GM18511 (cell line): Measurements from ENCODE around the gene SCNN1A.

Experiments used
- ATAC-seq: cut with Tn5 transposase; IDR thresholded peaks from one replicate; pipeline ENCODE4 v1.9.1; 2021; ENCODE audit warnings: mild to moderate bottlenecking, moderate library complexity; ENCODE audit not compliant: unreplicated experiment

The SCNN1A gene

GRCh38 chr12:6321905-6322304, 53.5 kb downstream of the SCNN1A start:
- ATAC-seq = no peak

GRCh38 chr12:6319446-6319845, 55.9 kb downstream of the SCNN1A start:
- ATAC-seq = no peak

- ATAC-seq = no peak
Observed at GRCh38 chr12:6318440-6318879, 56.9 kb downstream of the SCNN1A start.

DNA sequence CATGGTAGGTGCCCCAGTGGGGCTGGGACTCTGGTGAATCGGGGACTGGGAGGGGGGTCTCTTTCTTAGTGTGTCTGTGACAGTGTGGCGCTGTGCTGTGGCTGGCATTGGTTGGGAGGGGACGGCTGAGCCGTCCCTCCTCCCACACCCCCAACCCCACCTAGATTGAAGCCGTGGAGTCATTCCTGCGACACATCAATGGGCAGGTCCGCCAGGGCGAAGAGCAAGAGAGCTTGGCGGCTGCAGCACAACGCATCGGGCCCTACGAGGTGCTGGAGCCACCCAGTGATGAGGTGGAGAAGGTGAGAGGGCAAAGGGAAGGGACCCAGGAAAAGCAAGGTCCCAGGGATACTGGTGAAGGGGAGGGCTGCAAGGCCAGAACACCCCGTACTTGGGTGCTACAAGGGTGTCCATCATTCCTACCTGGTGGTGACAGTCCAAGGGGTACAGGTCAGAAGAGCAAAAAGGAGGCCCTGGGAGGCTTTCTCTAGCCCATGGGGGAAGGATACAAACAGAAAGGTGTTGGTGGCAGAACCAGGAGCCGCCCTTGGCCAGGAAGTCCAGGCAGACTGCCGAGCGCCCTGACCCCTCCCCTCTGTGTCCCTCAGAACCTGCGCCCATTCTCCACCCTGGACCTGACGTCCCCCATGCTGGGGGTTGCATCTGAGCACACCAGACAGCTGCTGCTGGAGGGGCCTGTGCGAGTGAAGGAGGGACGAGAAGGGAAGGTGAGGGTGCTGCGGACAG, 57.5 kb downstream of the SCNN1A start:
- ATAC-seq = no peak

DNA sequence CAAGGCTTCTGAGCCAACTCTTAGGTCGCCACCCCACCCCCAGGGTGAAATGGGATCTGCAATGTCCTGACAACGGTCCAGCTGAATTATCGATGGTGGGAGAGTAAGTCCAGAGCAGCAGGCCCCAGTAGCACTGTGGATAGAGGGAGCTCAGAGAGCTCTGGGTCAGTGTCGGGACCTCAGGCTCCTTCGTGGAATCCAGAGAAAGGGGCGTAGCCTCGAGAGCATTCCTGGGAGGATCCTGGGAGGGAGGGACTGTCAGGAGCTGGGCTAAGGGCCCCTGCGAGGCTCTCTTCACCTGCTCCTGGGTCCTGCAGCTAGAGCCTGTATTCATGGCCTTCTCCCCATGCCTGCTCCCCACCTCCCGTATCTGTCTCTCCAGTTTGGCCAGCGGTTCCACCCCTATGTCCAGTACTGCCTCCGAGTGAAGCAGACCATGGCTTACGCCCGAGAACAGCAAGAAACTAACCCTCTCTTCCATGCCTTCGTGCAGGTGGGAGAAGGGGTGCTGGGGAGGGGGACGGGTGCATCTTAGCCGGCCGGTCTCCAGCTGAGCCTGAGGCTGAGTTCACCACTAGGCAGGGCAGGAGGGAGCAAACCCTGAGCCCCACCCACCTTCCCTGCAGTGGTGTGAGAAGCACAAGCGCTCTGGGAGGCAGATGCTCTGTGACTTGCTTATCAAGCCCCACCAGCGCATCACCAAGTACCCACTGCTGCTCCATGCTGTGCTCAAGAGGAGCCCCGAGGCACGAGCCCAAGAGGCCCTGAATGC, 58.3 kb downstream of the SCNN1A start:
- no peak for ATAC-seq

GRCh38 chr12:6315704-6316597, 59.4 kb downstream of the SCNN1A start:
- no peak for ATAC-seq

DNA sequence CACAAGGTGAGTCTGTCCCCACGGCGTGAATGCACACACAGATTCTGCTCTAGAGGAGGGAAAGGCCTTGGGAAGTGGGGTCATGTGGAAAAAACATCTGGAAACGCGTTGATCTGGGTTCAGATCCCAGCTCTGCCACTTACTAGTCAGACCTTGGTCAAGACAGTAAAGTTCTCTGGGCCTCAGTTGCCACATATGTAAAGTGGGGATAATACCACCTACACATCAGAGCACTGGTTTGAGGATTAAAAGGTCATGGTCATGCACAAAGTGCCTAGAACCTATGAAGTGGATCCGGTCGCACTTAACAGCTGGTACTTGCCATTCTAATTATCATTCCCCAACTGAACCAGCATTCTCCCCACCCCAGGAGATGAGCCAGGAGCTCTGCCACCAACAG, 60.2 kb downstream of the SCNN1A start:
- ATAC-seq = no peak

- ATAC-seq = no peak
Observed at GRCh38 chr12:6314776-6315175, 60.6 kb downstream of the SCNN1A start.

- ATAC-seq = peak; percentile 21
Observed at GRCh38 chr12:6313326-6313940, 61.9 kb downstream of the SCNN1A start.

DNA sequence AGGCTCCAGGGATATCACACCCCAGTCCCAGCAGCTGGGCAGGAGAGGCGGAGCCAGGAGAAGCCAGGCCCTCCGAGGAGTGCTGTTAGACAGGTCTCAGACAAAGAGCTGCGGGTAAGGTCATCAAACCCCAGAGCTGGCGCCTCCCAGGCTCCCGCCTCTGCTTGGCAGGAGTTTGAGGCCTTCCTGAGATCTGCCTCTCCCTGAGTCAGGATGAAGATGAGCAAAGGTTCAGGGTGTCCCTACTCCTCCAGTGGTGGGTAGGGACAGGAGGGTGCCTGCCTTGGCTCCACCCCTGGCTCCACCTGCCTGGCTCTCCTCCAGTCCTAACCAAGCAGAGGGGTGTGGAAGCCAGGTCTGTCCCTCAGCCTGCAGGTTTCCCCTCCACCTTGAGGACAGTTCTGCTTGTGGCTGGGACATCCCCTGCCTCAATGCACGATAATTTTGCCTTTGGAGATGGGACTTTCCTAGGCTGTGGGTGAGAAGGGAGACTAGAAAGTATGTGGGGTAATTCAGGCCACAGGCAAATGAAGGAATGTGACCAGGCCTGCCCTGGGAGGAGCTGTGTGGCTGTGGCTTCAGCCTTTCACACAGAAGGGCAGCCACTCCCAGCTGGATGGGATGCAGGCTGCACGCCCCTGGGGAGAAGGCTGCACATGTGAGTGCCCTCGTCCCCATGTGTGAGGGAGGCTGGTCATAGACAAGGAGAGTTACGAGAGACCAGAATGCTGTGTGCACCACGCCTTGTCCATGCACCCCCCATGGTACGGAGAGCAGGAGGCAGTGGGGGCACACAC, 62.6 kb downstream of the SCNN1A start:
- peak; percentile 73 for ATAC-seq

GRCh38 chr12:6311822-6312528, 63.4 kb downstream of the SCNN1A start:
- no peak for ATAC-seq

DNA sequence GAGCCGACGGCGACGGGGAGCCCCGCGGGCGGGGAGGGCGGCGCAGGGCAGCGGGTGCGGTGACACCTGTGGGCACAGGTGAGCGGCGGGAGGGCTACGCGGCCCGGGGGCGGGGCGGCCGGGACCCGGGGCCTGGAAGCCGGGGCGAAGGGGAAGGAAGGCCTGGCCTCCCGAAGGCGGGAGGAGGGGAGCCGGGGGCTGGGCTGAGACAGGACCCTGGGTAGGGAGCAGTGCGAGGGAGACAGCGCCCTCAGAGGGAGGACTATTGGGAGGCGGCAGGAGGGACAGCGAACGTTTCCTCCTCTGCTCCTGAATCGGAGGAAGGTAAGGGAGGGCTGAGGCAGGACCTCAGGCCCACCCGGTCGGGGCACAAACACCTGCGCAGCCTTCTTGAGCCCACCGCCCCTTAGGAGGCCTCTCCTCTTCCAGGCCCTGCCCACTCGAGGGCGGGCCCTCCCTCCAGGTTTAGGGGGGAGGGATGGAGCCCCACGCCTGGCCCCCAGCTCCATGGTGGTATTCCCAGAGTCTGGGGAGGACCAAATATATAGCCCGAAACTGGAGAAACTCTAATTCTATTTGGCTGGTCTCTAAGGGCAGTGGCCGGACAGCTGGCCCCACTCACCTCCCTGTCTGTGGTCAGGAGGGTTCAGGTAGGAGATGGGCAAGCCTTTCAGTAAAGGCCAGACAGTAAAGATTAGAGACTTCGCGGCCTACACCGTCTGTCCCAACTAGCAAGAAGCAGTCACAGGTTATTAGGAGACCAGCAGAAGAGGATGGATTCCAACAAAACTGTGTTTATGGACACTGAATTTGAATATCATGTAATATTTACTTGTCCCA, 64.4 kb downstream of the SCNN1A start:
- no peak for ATAC-seq

DNA sequence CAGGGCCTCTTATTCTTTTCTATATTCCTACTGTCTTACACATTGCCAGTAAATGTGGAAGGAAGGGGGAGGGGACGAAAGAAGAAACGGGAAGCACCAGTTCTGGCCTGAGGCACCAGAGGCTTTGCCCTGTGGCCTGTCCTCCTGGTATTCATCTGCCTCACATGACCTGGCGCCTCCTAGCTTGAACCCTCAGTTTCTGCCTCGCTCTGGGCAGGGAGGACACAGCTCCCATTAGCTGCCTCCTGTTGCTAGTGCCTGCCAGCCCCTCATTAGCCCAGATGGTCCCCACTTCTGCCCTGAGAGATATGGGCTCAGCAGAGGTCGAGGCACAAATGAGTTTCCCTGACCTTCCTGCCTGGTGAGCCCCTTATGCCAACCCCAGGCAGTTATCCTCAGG, 67.8 kb downstream of the SCNN1A start:
- no peak for ATAC-seq

DNA sequence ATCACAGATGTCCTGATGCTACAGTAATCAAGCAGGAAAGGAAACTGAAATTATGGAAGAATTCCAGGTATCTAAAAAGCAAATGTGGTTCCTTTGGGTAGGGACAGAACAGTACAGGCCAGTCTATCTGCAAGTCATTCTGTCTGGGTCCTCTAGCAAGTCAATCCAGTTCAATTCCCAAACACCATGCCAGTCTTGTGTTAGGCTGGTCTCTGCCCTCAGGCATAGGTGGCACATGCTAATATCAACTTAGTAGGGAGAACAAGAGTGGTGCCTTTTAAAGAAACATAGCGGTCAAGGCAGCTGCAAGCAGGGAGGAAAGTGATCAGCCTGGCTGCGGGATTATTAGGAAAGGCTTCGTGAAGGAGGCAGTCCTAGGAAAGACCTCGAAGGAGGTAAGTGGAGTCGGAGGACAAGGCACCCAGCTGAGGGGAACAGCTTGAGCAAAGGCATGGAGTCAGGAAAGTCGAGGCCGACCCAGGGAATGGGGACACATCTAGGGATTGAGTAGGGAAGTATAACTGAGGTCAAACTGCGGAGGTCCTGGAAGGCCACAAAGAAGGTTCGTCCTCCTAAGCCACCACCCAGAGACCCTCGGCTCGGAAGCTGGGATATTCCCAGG, 68.7 kb downstream of the SCNN1A start:
- no peak for ATAC-seq

GRCh38 chr12:6306151-6306550, 69.2 kb downstream of the SCNN1A start:
- no peak for ATAC-seq

DNA sequence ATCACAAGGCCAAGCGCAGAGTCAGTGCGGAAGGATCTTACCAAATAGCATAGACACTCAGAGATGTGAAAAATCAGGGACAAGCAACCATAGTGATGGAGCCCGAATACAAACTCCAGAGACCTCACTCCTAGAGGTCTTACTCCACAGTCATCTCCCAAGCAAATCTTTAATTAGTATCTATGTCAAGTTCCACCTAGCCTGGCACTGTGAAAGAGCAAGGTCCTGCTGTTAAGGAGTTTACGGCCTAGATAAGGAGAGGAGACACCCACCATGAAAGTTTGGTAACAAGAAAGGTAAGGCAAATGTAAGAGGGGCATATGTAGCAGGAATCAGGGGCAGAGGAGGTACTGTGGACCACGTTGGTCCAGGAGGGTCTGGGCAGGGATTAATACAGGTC, 72.3 kb downstream of the SCNN1A start:
- no peak for ATAC-seq

- no peak for ATAC-seq
Observed at GRCh38 chr12:6302621-6303020, 72.7 kb downstream of the SCNN1A start.

DNA sequence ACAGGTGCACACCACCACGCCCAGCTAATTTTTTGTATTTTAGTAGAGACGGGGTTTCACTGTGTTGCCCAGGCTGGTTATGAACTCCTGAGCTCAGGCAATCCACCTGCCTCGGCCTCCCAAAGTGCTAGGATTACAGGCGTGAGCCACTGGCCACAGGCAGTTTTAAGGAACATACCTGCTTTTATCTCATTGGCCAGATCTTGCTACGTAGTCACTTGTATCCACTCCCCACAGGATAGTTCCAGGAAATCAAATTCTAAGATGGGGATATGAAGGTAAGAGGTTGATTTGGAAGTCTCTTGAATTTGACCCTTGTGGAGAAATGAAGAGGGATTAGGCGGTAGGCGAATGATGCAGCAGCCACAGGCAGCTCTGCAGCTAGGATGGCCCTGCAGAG, 73.6 kb downstream of the SCNN1A start:
- no peak for ATAC-seq
